Mesothelial cell of epicardium (in vitro differentiated cells): ENCODE results near the gene ADRB1. TPM values are rescaled to one million over a fixed set of nuclear protein-coding genes. Genes with fewer than 3 reads are reported as not detected.

Source experiments
- DNase-seq, 2 experiments: peaks; one replicate each; pipeline ENCODE4 v3.0.0; 2021; ENCODE audit warnings: low spot score in 2 of 2; ENCODE audit not compliant: unreplicated experiment in 2 of 2
- H3K27ac Mint-ChIP-seq: 2 replicates; pipeline ENCODE4 v1.8.0; 2021; ENCODE audit warnings: mixed read lengths
- H3K27me3 Mint-ChIP-seq: 2 replicates; pipeline ENCODE4 v1.8.0; 2021; ENCODE audit warnings: low read depth, mixed read lengths
- H3K36me3 Mint-ChIP-seq: 2 replicates; pipeline ENCODE4 v1.8.0; 2021; ENCODE audit warnings: mixed read lengths
- H3K4me1 Mint-ChIP-seq: 2 replicates; pipeline ENCODE4 v1.8.0; 2021; ENCODE audit warnings: mixed read lengths
- H3K4me3 Mint-ChIP-seq: 2 replicates; pipeline ENCODE4 v1.8.0; 2021; ENCODE audit warnings: mild to moderate bottlenecking, moderate library complexity, mixed read lengths
- H3K9me3 Mint-ChIP-seq: 2 replicates; pipeline ENCODE4 v1.8.0; 2021; ENCODE audit warnings: mixed read lengths
- total RNA-seq: library from RNA; stranded (reverse); gene quantifications from 3 replicates; pipeline ENCODE4 v1.2.1, GENCODE V29; 2021
- TF ChIP-seq, protein P1 (sequence below): fragments of 200-600 bp; sonication (generic); IDR thresholded peaks from one replicate; pipeline ENCODE4 v1.5.0; 2021; ENCODE audit warnings: antibody characterized with exemption; ENCODE audit not compliant: unreplicated experiment

Gene ADRB1
- total RNA-seq, 1 donor from 2014 or later, result 0.18 TPM

GRCh38 chr10:114021717-114022680 lies 21.7 kb upstream of the ADRB1 start:
- Mint-ChIP-seq H3K36me3 (no peaks in the 10 kb centered on the region), H3K9me3 (no peaks in the 10 kb centered on the region), H3K4me1 (peaks cover 45% of the 10 kb centered on the region), H3K4me3 (no peak overlapping the region), H3K27ac (no peak overlapping the region), H3K27me3 (peaks cover 28% of the 10 kb centered on the region)
- TF ChIP-seq, protein P1, sequence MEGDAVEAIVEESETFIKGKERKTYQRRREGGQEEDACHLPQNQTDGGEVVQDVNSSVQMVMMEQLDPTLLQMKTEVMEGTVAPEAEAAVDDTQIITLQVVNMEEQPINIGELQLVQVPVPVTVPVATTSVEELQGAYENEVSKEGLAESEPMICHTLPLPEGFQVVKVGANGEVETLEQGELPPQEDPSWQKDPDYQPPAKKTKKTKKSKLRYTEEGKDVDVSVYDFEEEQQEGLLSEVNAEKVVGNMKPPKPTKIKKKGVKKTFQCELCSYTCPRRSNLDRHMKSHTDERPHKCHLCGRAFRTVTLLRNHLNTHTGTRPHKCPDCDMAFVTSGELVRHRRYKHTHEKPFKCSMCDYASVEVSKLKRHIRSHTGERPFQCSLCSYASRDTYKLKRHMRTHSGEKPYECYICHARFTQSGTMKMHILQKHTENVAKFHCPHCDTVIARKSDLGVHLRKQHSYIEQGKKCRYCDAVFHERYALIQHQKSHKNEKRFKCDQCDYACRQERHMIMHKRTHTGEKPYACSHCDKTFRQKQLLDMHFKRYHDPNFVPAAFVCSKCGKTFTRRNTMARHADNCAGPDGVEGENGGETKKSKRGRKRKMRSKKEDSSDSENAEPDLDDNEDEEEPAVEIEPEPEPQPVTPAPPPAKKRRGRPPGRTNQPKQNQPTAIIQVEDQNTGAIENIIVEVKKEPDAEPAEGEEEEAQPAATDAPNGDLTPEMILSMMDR, result no peak
- DNase-seq, result peak in 1 of 2 experiments; percentile 42

GRCh38 chr10:114022766-114023597 lies 20.7 kb upstream of the ADRB1 start:
- DNase-seq, result no peak
- peaks cover 53% of the 10 kb centered on the region for H3K4me1 Mint-ChIP-seq
- no peaks in the 10 kb centered on the region for H3K9me3 Mint-ChIP-seq
- H3K4me3 Mint-ChIP-seq, result no peak overlapping the region
- TF ChIP-seq, protein P1, result no peak
- peaks cover 23% of the 10 kb centered on the region for H3K27me3 Mint-ChIP-seq
- H3K36me3 Mint-ChIP-seq, result no peaks in the 10 kb centered on the region
- no peak overlapping the region for H3K27ac Mint-ChIP-seq

GRCh38 chr10:114024876-114025610 lies 18.6 kb upstream of the ADRB1 start:
- Mint-ChIP-seq H3K36me3 (no peaks in the 10 kb centered on the region), H3K27me3 (peaks cover 31% of the 10 kb centered on the region)
- TF ChIP-seq, protein P1, result no peak

DNA sequence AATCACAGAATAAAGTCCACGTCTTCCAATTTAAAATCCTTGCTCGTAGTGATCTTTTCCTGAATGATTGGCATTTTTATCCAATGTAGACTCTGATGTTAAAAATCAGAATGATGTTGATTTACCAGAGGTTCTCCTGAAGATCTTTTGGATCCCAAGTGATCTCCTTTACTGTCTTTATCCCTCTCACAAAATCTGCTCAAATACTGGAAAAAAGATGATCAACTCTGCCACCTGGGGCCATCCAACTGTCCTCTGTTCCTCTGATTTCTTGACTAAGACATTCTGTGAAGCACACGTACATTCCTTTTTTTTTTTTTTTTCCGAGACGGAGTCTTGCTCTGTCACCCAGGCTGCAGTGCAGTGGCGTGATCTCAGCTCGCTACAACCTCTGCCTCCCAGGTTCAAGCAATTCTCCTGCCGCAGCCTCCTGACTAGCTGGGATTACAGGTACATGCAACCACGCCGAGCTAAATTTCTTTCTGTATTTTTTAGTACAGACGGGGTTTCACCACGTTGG lies 18.0 kb upstream of the ADRB1 start:
- no peaks in the 10 kb centered on the region for H3K36me3 Mint-ChIP-seq
- DNase-seq, result no peak
- peaks cover 27% of the 10 kb centered on the region for H3K27me3 Mint-ChIP-seq
- no peak overlapping the region for H3K27ac Mint-ChIP-seq
- TF ChIP-seq, protein P1, result no peak
- H3K4me3 Mint-ChIP-seq, result no peak overlapping the region
- peaks cover 51% of the 10 kb centered on the region for H3K4me1 Mint-ChIP-seq
- no peaks in the 10 kb centered on the region for H3K9me3 Mint-ChIP-seq

More at GRCh38 chr10:114024876-114025610, 18.6 kb upstream of the ADRB1 start:
- H3K4me1 Mint-ChIP-seq, result peaks cover 53% of the 10 kb centered on the region
- H3K27ac Mint-ChIP-seq, result no peak overlapping the region
- no peak overlapping the region for H3K4me3 Mint-ChIP-seq
- no peaks in the 10 kb centered on the region for H3K9me3 Mint-ChIP-seq
- DNase-seq, result no peak
